Tongue (tissue), 2 donors: ENCODE results near the gene HLF. TPM values are rescaled to one million over a fixed set of nuclear protein-coding genes. Genes with fewer than 3 reads are reported as not detected.

Source experiments
- DNase-seq: peaks from one replicate; pipeline ENCODE4 v3.0.0-alpha.2; 2015
- total RNA-seq: library from RNA; depleted of rRNA; stranded (reverse); fragments of >200 nt; gene quantifications from one replicate; pipeline ENCODE4 v1.2.3, GENCODE V29; 2014

The HLF gene
- total RNA-seq, 1 donor from 2014 or later, result 14.3 TPM

DNA sequence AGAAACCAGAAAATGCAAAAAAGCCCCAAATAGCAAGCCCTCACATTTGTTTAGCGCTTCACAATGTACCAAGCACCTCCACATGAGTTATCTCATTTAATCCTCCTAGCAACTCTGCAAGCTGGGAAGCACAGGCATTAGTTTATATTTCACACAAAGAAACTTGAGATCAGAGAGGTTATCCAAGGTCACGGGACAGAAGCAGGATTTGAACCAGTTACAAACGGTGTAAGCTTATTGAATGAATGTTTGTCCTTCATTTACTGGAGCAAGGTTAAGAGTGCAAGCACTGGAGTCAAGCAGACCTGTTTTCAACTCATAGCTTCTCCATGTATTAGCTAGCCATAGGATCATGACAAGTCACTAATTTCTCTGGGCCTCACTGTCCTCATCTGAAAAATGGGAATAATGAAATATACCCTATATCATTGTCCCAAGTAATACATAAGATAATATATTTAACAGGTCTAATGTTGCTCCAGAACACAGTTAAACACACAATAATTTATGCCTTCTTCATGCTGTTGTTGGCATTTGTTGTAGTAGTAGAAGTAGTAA is 6.1 kb upstream of the HLF start:
- no peak for DNase-seq

DNA sequence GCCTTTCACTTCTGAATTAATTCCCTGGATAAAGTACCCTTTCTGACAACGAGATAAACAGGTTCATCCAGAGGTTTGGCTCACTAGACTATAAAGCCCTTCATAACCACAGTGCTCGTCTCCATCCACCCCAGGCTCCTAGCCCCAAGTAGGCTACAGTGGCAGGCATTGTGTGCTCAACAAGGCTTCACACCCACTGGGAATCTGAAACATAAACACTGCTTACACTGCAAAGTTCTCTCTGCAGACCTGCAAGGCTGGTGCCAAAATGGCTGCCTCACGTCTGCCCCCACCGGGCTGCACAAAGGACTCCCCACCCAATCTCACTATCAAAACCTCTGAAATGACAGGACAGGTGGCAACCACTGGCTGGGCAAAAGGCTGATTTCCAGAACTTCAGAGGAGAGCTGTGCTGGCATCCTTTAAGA is 5.1 kb upstream of the HLF start:
- peak; percentile 48 for DNase-seq

DNA sequence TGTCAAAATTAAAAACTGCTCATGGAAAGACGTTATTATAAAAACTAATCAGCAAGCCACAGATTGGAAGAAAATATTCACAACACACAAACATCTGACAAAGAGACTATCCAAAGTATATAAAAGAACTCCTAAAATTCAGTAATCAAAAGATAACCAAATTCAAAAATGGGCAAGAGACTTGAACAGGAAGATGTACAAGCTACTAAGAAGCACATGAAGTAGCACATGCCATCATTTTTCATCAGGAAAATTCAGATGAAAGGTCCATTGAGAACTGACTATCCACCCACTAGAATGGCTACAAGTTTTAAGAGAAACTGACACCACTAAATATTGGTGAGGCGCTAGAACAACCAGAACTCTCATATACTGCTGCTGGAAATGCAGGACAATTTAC is 3.4 kb upstream of the HLF start:
- no peak for DNase-seq

DNA sequence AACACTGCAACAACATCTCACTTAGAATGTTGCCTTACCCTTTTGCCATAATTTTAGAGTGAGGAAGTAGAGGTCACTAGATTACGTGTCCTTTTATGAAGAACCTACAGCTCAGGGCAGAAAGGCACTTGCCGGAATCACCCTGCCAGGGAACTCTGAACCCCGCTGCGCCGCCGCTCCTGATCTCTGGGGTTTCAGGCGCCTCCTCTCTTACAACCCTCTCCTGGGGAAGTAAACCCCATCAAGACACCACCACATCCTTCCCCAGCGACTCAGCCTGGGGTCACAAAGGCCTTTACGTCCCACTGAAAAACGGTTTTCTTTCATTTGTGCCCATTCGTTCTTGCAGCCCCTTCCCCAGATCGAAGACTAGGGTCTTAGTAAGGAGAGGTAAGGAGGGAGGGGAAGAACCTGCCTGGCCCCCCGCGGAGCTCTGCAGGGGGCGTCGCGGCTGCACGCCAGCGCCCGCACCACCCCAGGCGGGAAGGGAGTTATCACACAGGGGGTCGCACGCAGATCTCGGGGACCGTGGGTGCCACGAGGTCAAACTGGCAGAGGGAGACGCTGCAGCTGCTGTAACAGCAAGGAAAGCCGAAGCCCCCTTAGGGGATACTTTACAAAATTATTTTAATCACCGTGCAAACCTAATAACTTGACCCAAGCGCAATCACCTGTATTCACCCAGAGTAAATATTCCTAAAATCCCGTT is 1.0 kb upstream of the HLF start:
- DNase-seq, result no peak

DNA sequence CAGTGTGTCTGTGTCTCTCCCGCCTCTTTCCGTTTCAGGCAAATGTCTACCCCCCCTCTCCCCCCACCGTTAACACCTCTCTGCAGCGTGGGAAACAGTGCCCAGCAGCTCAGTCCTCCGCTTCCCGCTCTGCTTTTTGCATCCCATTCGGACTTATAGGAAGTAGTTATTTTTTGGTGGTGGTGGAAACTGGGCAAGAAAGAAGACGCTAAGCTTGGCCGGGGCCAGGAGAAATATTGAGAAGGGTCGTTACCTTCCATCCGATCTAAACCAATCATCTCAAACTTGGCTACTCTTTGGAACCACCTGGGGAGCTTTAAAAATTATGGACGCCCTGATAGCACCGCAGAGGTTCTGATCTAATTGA is 499 bp upstream of the HLF start:
- DNase-seq, result no peak

DNA sequence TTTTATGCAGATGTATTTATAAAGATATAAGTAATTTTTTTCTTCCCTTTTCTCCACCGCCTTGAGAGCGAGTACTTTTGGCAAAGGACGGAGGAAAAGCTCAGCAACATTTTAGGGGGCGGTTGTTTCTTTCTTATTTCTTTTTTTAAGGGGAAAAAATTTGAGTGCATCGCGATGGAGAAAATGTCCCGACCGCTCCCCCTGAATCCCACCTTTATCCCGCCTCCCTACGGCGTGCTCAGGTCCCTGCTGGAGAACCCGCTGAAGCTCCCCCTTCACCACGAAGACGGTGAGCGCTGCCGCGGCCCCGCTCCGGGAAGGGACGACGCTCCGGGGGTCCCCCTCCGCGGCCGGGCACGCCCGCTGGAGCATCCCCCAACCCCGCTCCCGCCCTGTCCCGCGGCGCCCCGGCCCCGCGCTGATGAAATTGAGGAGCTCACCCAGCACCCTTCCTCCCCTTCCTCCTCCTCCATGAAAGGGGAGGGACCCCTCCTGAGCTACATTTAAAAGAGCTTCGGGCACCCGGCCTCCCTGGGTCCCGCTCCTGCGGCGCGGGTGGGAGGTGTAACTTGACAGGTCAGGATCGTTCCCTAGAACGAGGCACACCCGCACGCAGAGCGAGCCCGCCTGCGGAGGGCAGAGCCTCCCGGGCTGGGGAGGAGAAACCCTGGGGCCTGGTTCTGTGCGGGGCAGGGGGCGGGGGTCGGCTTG is 706 bp downstream of the HLF start:
- DNase-seq, result peak; percentile 40

DNA sequence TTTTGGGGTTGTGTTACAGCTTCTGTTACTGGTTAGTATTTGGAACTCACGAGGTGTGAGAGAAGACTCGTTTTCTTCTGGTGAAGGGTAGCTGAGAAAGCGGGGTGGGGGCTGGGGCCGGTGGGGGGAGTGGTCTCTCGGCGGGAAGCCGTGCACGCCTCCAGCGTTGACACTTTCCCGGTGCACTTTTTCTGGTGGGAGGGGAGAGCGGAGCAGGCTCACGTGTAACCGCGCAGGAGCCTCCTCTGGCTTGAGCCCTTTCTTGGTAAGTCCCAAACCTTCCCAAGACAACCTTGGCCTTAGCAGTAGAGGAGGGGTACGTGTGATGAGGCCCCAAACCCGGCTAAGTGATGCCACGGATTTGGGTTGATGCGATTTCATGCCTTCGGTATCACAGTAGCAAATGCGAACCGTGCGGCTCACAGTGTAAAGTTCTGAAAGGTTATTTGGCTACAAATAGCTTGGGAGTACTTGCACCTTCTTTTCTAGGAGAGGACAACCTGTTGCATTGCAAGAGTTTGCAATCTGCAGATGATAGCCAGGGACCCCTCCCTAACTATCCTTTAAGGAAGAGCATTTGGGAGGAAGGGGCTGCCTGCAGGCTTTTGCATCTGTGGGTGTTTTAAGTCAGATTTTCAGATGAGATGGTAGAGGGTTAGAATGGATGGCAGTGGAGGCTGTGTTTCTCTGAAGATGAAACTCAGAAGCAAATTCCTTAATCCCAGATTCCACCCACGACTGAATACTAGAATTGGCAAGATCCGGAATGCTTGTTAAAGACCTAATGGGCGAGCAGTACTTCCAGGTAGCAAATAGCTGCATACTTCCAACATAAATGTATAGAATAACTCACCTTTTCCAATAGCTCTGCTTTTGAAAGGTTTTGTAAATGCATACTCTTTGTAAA is 1.5 kb downstream of the HLF start:
- peak; percentile 35 for DNase-seq

DNA sequence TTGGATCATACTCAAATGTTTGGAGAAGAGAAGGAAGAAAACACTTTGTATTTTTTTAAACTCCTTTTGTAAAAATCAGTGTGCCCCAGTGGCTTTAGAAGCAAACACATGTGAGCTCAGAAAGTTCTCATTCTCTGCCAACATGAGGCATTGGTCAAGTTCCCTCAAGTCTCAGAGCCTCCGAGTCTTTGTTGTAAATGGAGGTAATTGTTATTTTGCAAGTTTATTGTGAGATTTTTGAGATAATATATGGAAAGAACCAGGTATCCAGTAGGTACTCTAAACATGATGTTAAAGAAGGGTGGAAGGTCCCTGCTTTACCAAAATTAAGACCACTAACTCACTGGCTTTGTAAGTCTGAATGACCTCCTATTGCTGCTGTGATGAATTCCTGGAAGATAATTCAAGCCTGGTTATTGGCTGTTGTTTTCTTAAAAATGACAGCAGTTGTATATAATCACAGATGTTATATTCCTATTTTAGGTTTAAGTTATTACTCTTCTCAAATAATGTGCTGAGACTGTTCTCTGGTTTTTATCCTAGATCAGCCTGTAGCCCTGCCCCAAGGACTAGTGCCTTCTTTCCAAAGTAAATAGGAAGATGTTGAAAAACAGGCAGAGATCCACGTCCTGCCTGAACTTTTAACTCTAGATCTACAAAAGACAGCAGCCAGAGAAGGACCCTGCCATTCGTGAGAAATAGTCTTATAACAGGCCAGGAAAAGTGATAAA is 2.4 kb downstream of the HLF start:
- DNase-seq, result peak; percentile 34

DNA sequence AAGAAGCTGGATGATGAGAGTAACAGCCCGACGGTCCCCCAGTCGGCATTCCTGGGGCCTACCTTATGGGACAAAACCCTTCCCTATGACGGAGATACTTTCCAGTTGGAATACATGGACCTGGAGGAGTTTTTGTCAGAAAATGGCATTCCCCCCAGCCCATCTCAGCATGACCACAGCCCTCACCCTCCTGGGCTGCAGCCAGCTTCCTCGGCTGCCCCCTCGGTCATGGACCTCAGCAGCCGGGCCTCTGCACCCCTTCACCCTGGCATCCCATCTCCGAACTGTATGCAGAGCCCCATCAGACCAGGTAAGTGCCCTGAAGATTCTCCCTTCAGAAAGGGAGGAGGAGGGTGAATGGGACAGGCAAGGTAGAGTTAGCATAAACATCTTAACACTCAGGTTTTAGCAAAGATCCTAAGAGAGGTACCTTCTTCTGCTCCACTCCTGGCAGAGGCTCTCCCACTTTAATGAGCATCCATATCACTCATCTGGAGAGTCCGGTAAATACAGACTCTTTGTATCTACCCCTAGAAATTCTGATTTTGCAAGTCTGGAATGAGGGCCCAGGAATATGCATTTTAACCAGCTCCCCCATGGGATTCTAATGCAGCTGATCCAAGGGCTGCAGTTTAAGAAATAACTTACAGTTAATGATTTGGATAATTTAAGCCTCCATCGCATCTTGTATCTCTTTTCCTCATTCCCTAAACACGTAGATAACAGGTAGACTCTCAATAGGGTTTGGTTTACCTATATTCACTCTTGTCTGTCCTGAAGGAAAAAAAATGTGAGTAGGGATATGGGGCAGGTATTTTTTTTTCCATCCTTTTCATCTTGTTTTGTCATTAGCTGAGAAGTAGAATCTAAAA is 3.3 kb downstream of the HLF start:
- DNase-seq, result no peak

DNA sequence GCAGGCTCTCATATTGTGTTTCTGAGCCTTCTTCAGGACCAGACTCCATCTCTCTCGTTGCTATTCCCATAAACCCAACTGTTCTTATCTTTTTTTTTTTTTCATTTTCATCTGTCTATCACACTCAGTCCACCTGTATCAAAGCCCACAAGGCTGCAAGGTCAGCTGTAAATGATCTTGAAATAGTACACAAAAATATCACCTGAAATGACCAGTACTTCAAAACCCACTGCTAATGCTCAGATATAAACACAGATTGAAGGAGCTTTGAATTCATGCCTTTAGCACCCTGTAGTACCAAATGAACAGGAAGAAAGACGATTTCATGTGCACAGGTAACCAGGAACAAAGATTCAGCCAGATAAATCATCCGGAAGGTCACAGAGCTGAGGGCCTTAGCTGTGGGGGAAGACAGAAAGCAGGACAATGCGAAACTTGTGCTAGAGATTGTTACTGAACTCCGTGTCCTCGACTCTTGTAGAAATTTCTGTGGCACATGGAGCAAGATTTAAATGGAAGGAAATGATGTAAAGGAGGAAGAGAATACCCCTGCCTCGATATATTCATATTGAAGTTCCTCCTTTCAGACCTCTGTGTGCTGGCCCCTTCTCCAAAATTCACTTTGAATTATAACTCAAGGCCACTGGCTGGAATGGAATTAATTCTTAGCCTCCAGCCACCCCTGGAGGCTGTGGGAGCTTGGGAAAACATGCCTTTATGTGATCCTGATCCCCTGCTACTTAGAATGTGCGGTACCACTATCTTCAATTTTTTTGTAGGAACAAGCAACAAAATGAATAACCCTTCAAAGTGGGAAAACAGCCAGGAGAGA is 4.1 kb downstream of the HLF start:
- DNase-seq, result no peak

DNA sequence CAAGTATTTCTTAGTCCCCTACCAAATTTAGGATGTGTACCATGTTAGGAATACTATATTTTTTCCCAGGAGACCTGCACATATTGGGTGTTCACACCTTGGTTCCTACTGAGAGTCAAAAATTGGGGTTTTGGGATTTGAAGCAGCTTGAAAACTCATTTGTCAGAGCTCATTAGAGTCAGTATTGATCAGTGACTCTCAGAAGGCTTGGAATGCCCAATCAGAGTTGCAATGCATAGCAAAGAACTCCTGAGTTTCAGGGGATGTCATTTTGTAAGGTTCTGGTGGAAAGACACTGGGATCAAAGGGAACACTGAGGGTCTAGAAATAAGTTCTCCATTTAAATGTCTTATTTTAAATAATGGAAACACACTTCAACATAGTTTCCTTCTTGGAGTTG is 5.1 kb downstream of the HLF start:
- DNase-seq, result no peak

DNA sequence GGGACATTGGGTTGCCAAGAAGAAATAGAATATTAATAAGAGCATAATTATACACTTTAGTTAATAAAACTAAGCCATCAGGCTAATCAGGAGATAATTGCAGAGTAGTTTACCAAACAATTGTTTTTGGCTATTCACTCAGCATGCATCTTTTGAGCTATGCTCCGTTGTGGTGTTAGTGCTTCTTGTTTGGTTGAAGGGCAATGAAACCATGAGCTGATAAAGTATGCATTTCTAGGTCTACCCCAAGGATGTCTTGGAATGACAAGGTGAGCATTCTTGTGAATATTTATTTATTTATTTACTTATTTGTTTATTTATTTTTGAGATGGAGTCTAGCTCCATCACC is 6.4 kb downstream of the HLF start:
- DNase-seq, result no peak

DNA sequence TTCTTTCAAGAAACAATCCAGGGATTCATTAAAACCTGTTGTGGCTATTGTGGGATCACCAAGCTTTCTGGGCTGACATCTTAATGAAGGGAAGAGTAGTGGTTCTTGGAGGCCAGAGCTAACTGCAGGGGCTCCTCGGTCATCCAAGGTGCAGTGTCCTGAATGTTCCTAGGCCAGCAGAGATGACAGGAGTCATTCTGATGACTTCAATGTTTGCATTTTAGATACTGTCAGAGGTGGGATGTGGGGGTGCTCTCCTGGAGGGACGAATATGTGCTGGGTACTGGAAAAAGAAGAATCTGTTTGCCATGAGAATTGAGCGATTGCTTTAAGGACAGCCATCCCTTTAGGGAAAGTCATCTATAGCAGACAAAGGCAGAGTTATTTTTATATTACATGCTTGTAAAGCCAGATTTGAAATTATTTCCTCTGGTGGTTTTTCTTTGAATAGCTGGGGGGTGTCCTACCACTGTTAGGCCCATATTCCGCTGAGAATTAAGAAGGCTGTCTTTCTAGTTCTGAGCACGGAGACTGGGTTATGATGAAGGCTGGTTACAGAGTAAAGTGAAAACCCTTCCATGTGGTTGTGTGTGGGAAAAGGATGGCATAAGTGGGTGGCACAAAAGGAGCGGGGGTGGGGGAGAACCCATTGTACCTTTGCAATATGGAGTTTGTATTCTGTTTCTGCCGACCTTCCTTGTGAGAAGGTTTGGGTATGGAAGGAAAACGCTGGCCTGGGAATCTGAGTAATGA is 7.4 kb downstream of the HLF start:
- no peak for DNase-seq

DNA sequence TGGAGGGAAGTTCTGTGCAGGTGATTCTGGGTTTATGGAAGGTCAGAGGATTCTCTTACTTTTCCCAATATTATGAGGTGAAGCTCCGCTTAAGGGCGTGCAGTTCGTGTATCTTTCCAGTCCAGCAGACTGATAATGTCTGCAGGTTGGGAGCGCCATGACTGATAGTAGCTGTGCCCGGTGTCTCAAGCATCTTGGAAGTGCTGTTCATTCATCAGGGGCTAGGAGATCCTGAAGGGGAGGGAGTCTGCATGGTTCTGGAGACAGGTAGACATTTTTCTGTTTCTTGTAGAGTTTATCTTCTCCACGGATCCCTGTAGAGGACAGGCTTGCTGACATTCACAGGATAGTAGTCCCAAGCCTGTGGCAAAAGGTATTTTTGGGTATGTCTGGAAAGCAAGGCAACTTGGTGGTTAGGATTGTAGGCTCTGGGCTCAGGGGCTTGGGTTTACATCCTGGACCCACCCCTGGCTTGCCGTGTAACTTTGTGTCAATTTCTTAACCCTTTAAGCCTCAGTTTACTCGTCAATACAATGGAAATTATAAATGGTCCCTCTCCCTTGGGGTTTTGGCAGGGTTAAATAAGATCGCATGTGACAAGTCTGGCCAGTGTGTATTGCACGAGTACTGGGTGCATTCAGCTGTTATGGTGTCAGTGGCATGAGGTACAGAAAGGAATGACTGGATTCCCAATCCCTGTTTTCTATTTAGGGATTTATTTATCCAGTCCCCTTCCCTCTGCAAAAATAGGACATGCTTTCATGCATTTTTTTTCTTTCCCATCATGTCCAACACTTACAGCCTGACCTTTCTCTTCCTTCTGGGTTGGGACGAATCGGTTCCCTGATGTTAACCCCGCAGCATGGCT is 8.2 kb downstream of the HLF start:
- DNase-seq, result no peak

DNA sequence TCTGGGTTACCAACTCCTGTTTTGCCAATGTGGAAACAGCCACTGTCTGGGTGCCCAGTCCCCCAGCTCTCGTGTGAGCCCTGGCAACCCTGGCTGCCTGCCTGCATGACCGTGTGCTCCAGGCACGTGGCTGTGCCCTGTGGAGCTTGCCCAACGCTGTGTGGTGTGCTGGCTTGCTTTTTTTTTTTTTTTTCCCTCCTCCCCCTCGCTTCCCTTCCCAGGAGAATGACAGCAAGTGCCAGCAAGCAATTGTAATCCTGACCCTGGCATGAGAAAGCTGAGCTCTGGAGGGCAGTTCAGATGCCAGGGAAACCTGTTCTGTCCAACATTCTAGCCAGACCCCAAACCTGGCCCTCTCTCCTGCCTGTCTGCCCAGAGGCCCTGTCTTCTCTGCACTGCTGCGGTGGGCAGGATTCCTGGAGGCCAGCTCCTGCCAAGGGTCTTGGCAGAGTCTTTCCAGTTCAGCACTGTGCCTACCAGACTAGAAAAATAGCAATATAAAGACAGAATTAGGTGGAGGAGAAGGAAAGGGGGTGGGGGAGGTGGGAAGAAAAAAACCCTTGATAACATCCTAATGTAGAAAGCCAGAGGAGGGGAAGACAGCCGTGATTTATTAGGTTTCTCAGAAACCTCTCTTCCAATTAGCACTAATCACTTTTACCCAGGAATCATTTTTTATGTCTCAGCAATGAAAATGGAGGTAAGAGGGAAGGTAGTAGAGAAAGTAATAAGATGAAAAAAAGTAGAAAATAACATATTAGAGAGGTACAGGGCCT is 9.0 kb downstream of the HLF start:
- DNase-seq, result peak; percentile 48

DNA sequence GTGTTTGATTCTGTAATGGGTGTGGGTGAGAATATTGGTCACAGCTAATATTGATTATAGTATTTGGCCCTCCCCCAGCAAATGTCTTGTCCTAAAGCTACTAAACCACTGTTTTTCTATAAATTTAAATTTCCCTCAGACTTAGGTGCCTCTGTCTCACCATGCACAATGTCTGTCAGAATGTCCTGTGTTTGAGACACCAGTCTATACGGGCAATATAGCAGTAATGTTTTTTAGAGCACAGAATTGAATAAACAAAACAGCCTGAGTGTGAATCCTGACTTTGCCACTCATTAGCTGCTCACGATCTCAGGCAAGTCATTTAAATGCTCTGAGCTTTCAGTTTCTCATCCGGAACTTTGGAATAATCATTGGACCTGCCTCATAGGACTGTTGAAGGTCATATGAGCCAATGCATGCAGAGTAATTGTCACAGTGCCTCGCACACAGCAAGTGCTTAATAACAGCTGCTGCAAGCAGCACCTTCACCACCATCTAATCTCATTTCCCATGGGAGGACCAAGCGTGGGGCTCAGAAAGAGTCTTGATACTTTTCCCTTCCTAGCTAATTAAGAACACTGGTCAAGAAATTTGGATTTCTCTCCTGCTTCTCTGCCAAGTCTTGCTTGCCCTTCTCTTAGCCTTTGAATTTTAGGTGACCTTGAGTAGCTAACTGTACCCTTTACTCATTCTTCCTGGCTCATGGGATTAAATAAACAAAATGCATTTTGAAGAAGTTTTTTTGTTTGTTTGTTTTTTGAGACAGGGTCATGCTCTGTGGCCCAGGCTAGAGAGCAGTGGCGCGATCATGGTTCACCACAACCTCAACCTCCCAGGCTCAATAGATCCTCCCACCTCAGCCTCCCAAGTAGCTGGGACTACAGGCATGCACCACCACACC is 9.8 kb downstream of the HLF start:
- DNase-seq, result no peak
